ENCODE data around the gene CLCN1.

- no peak for TF ChIP-seq CTCF (conservative IDR thresholded peaks at IDR 0.05; ENCODE audit: low read length)
- no peak for TF ChIP-seq EZH2phosphoT487 (IDR thresholded peaks at IDR 0.05; ENCODE audit: borderline replicate concordance, low read depth, low read length)
Observed at GRCh38 chr7:143395187-143396149, 79.6 kb downstream of the CLCN1 start.

Data from OCI-LY7 (cell line).